Measurements from ENCODE around the gene TMEM147. TPM values are rescaled to one million over a fixed set of nuclear protein-coding genes. Genes with fewer than 3 reads are reported as not detected.

The TMEM147 gene
- total and polyA plus RNA-seq, 4 donors, result 18.1 to 97.4 (median 44.7) TPM

- WGBS, result 96% methylated on average over 4 of the region's 4 CpGs
- Histone ChIP-seq H3K36me3 (ENCODE audit: control insufficient read depth in 4 of 4, insufficient read depth in 3 of 4, low read depth in 1 of 4, low read length in 3 of 4) (no peaks in the 10 kb centered on the region), H3K4me1 (ENCODE audit: control insufficient read depth in 4 of 4, insufficient read depth in 4 of 4, low read length in 3 of 4) (peaks cover 0 to 6% (median 1%) of the 10 kb centered on the region in 4 donors)
Measured at GRCh38 chr19:35502751-35503150, 42.7 kb upstream of the TMEM147 start.

GRCh38 chr19:35506011-35506410 lies 39.4 kb upstream of the TMEM147 start:
- H3K4me3 ChIP-seq (ENCODE audit: low read depth in 1 of 3, low read length in 3 of 3), result no peak overlapping the region
- H3K4me1 ChIP-seq (ENCODE audit: control insufficient read depth in 4 of 4, insufficient read depth in 4 of 4, low read length in 3 of 4), result peaks cover 0 to 16% (median 7%) of the 10 kb centered on the region in 4 donors
- no peak for DNase-seq (ENCODE audit: low spot score)
- no peak overlapping the region for H3K9ac ChIP-seq (ENCODE audit: low read depth in 1 of 2, low read length in 2 of 2)
- WGBS, result 63% methylated on average over 7 of the region's 7 CpGs
- H3K27me3 ChIP-seq (ENCODE audit: control insufficient read depth in 4 of 4, insufficient read depth in 4 of 4, low read length in 3 of 4), result no peaks in the 10 kb centered on the region
- peaks cover 0 to under 1% (median 0%) of the 10 kb centered on the region in 4 donors for H3K36me3 ChIP-seq (ENCODE audit: control insufficient read depth in 4 of 4, insufficient read depth in 3 of 4, low read depth in 1 of 4, low read length in 3 of 4)
- H3K27ac ChIP-seq (ENCODE audit: low read depth in 1 of 2, low read length in 2 of 2), result no peak overlapping the region
- no peaks in the 10 kb centered on the region for H3K9me3 ChIP-seq (ENCODE audit: control insufficient read depth in 4 of 4, low read length in 3 of 4)
- TF ChIP-seq TAF1 (conservative IDR thresholded peaks at IDR 0.05), result no peak
- TF ChIP-seq YY1 (IDR thresholded peaks at IDR 0.05), result no peak
- TF ChIP-seq RAD21 (IDR thresholded peaks at IDR 0.05), result no peak
- no peak for TF ChIP-seq HNF4A (conservative IDR thresholded peaks at IDR 0.05)
- TF ChIP-seq, protein P1, sequence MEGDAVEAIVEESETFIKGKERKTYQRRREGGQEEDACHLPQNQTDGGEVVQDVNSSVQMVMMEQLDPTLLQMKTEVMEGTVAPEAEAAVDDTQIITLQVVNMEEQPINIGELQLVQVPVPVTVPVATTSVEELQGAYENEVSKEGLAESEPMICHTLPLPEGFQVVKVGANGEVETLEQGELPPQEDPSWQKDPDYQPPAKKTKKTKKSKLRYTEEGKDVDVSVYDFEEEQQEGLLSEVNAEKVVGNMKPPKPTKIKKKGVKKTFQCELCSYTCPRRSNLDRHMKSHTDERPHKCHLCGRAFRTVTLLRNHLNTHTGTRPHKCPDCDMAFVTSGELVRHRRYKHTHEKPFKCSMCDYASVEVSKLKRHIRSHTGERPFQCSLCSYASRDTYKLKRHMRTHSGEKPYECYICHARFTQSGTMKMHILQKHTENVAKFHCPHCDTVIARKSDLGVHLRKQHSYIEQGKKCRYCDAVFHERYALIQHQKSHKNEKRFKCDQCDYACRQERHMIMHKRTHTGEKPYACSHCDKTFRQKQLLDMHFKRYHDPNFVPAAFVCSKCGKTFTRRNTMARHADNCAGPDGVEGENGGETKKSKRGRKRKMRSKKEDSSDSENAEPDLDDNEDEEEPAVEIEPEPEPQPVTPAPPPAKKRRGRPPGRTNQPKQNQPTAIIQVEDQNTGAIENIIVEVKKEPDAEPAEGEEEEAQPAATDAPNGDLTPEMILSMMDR (IDR thresholded peaks at IDR 0.05; ENCODE audit: low read depth, low read length, missing input control), result no peak
- TF ChIP-seq, protein P2, sequence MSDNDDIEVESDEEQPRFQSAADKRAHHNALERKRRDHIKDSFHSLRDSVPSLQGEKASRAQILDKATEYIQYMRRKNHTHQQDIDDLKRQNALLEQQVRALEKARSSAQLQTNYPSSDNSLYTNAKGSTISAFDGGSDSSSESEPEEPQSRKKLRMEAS (IDR thresholded peaks at IDR 0.05), result no peak
- TF ChIP-seq, protein P3, sequence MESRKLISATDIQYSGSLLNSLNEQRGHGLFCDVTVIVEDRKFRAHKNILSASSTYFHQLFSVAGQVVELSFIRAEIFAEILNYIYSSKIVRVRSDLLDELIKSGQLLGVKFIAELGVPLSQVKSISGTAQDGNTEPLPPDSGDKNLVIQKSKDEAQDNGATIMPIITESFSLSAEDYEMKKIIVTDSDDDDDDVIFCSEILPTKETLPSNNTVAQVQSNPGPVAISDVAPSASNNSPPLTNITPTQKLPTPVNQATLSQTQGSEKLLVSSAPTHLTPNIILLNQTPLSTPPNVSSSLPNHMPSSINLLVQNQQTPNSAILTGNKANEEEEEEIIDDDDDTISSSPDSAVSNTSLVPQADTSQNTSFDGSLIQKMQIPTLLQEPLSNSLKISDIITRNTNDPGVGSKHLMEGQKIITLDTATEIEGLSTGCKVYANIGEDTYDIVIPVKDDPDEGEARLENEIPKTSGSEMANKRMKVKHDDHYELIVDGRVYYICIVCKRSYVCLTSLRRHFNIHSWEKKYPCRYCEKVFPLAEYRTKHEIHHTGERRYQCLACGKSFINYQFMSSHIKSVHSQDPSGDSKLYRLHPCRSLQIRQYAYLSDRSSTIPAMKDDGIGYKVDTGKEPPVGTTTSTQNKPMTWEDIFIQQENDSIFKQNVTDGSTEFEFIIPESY (IDR thresholded peaks at IDR 0.05), result no peak

More at GRCh38 chr19:35502751-35503150, 42.7 kb upstream of the TMEM147 start:
- Histone ChIP-seq H3K27me3 (ENCODE audit: control insufficient read depth in 4 of 4, insufficient read depth in 4 of 4, low read length in 3 of 4) (no peaks in the 10 kb centered on the region), H3K27ac (ENCODE audit: low read depth in 1 of 2, low read length in 2 of 2) (no peak overlapping the region), H3K4me3 (ENCODE audit: low read depth in 1 of 3, low read length in 3 of 3) (no peak overlapping the region), H3K9ac (ENCODE audit: low read depth in 1 of 2, low read length in 2 of 2) (no peak overlapping the region), H3K9me3 (ENCODE audit: control insufficient read depth in 4 of 4, low read length in 3 of 4) (no peaks in the 10 kb centered on the region)
- TF ChIP-seq FOXA2 (IDR thresholded peaks at IDR 0.05) (no peak), JUND (IDR thresholded peaks at IDR 0.05) (no peak), ATF3 (IDR thresholded peaks at IDR 0.05) (no peak), TAF1 (conservative IDR thresholded peaks at IDR 0.05) (no peak), HNF4G (IDR thresholded peaks at IDR 0.05) (no peak), FOXA1 (IDR thresholded peaks at IDR 0.05) (no peak), EGR1 (IDR thresholded peaks at IDR 0.05; ENCODE audit: low read depth in 2 of 2) (no peak), RXRA (IDR thresholded peaks at IDR 0.05) (no peak), SP1 (IDR thresholded peaks at IDR 0.05) (no peak), HNF4A (conservative IDR thresholded peaks at IDR 0.05) (no peak), YY1 (IDR thresholded peaks at IDR 0.05) (no peak)
- TF ChIP-seq, protein P2 (IDR thresholded peaks at IDR 0.05), result no peak
- TF ChIP-seq, protein P4, sequence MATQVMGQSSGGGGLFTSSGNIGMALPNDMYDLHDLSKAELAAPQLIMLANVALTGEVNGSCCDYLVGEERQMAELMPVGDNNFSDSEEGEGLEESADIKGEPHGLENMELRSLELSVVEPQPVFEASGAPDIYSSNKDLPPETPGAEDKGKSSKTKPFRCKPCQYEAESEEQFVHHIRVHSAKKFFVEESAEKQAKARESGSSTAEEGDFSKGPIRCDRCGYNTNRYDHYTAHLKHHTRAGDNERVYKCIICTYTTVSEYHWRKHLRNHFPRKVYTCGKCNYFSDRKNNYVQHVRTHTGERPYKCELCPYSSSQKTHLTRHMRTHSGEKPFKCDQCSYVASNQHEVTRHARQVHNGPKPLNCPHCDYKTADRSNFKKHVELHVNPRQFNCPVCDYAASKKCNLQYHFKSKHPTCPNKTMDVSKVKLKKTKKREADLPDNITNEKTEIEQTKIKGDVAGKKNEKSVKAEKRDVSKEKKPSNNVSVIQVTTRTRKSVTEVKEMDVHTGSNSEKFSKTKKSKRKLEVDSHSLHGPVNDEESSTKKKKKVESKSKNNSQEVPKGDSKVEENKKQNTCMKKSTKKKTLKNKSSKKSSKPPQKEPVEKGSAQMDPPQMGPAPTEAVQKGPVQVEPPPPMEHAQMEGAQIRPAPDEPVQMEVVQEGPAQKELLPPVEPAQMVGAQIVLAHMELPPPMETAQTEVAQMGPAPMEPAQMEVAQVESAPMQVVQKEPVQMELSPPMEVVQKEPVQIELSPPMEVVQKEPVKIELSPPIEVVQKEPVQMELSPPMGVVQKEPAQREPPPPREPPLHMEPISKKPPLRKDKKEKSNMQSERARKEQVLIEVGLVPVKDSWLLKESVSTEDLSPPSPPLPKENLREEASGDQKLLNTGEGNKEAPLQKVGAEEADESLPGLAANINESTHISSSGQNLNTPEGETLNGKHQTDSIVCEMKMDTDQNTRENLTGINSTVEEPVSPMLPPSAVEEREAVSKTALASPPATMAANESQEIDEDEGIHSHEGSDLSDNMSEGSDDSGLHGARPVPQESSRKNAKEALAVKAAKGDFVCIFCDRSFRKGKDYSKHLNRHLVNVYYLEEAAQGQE (IDR thresholded peaks at IDR 0.05), result no peak
- TF ChIP-seq, protein P1 (IDR thresholded peaks at IDR 0.05; ENCODE audit: low read depth, low read length, missing input control), result no peak
- TF ChIP-seq, protein P3 (IDR thresholded peaks at IDR 0.05), result no peak
- no peak for DNase-seq (ENCODE audit: low spot score)
